ENCODE results near the gene METTL9. TPM values are rescaled to one million over a fixed set of nuclear protein-coding genes. Genes with fewer than 3 reads are reported as not detected.

METTL9 gene
- total RNA-seq (2012; rRNA removed) (95.5 and 95.8 TPM in 2 replicates), polyA plus RNA-seq (2012; rRNA removed) (43.1 and 54.8 TPM in 2 replicates), Bru-seq, nascent RNA (percentile 82 among the genes with signal in this experiment), BruChase-seq, experiment 1, labeled RNA remaining after a 6-hour chase (percentile 80 among the genes with signal in this experiment), BruChase-seq, experiment 2, labeled RNA remaining after a 2-hour chase (percentile 76 among the genes with signal in this experiment)
- 37.1 and 40.0 TPM in 2 replicates for polyA plus RNA-seq (2012; cell fraction: cytosol; rRNA removed)
- polyA plus RNA-seq (2012; cell fraction: nucleus; rRNA removed; ENCODE audit: low replicate concordance): 10.7 and 20.6 TPM in 2 replicates
- long read RNA-seq, full-length matches to known transcripts: 136 of 154 reads
- long read RNA-seq, partial matches to known transcripts: 8 of 154 reads
- long read RNA-seq, other reads (novel, unspliced or antisense): 10 of 154 reads

GRCh38 chr16:21599122-21600030, at the start of gene METTL9:
TSS of gene METTL9 (plus strand) at chr16:21599577. CDS start at chr16:21599734, 157 bp downstream.
- peak within 1 kb of the TSS; percentile 53 for H2BK120ac ChIP-seq (ENCODE audit: low read depth, low read length)
- WGBS, 2 experiments (ENCODE audit: extremely low coverage in 2 of 2, insufficient read length in 1 of 2): 1% methylated on average over 37 of the region's 100 CpGs; no CpG with 5 or more reads in 1 of the 2 experiments
- peak within 1 kb of the TSS; percentile 96 for H4K91ac ChIP-seq (ENCODE audit: insufficient read depth, low read depth, low read length)
- peak within 1 kb of the TSS; percentile 88 for H3K9ac ChIP-seq (ENCODE audit: low read depth, low read length)
- peak within 1 kb of the TSS; percentile 87 for H2AK5ac ChIP-seq (ENCODE audit: low read depth, low read length)
- H3K56ac ChIP-seq (ENCODE audit: extremely low read depth, insufficient read depth, low read length): peak within 1 kb of the TSS; percentile 91
- intact Hi-C loops (cut with micrococcal nuclease) (loop anchor here (5.0 kb wide), 1 partner anchor 67 kb away; no protein-coding TSS in a partner anchor), dilution Hi-C loops (cut with HindIII; ENCODE audit: low sequenced_read_pairs, unreplicated experiment) (no loop called here), in situ Hi-C loops (cut with MboI; ENCODE audit: low sequenced_read_pairs) (loop anchor here (10.0 kb wide), 1 partner anchor 55 kb away; the partner anchor contains the start of gene IGSF6)
- H3K4me1 ChIP-seq (ENCODE audit: control insufficient read depth, insufficient read depth, low read length): no peaks in the 10 kb centered on the region; the same call in 1 of the 2 replicates
- no peak within 1 kb of the TSS for H2BK15ac ChIP-seq (ENCODE audit: low read depth, low read length)
- H3K27ac ChIP-seq (ENCODE audit: insufficient read depth, low read length): peak within 1 kb of the TSS; percentile 85
- peak within 1 kb of the TSS; percentile 61 for H3K4me3 ChIP-seq (ENCODE audit: insufficient read depth, low read depth, low read length)
- ChIA-PET CTCF (no interaction called here), POLR2A (ENCODE audit: unreplicated experiment) (no interaction called here)
- H3K9me1 ChIP-seq (ENCODE audit: insufficient read depth, low read length): no peaks in the 10 kb centered on the region
- H3K79me1 ChIP-seq (ENCODE audit: low read depth in 1 of 2, low read length in 2 of 2): peaks cover 6 to 30% of the 10 kb centered on the region in 2 experiments; a peak in 3 of 4 replicates
- peak within 1 kb of the TSS; percentile 99 for H3K14ac ChIP-seq (replicated peaks; ENCODE audit: low read depth, low read length)
- H4K20me1 ChIP-seq (ENCODE audit: insufficient read depth, low read length): peaks cover 20% of the 10 kb centered on the region; the same call in 1 of the 2 replicates
- peak within 1 kb of the TSS; percentile 88 for H2BK5ac ChIP-seq (ENCODE audit: low read depth, low read length, poor library complexity, severe bottlenecking)
- H4K5ac ChIP-seq (ENCODE audit: low read depth, low read length): peak within 1 kb of the TSS; percentile 89
- no TSS peak for BruUV-seq (replicated peaks)
- peak within 1 kb of the TSS; percentile 73 for H3K18ac ChIP-seq (ENCODE audit: low read depth, low read length)
- no peak within 1 kb of the TSS for H2BK20ac ChIP-seq (ENCODE audit: low read depth, low read length)
- H3K9me3 ChIP-seq (ENCODE audit: control insufficient read depth, insufficient read depth, low read length): no peaks in the 10 kb centered on the region
- peak within 1 kb of the TSS; percentile 89 for H3K4me2 ChIP-seq (ENCODE audit: low read depth, low read length)
- no peaks in the 10 kb centered on the region for H3K36me3 ChIP-seq (ENCODE audit: control insufficient read depth, insufficient read depth, low read length)
- peak within 1 kb of the TSS; percentile 96 for H2AK9ac ChIP-seq (replicated peaks; ENCODE audit: low read depth, low read length, poor library complexity)
- peak; percentile 96 for ATAC-seq (ENCODE audit: low read depth)
- DNase-seq: peak; percentile 93
- H3K23ac ChIP-seq (ENCODE audit: low read depth, low read length): peak within 1 kb of the TSS; percentile 96
- peak within 1 kb of the TSS; percentile 98 to 99 for H4K8ac ChIP-seq (ENCODE audit: low read depth in 2 of 2, low read length in 2 of 2)
- H2AFZ ChIP-seq (replicated peaks; ENCODE audit: low read length, poor library complexity): peak within 1 kb of the TSS; percentile 99
- no peak for TF ChIP-seq CTCF (conservative IDR thresholded peaks at IDR 0.05; ENCODE audit: low read depth, low read length)
- TF ChIP-seq CEBPB (IDR thresholded peaks at IDR 0.05; ENCODE audit: low read depth, low read length): no peak
- TF ChIP-seq MAZ (IDR thresholded peaks at IDR 0.05; ENCODE audit: borderline replicate concordance, low read depth, low read length): peak; percentile 95; the same call in 1 of the 2 replicates
- no peak for TF ChIP-seq RAD21 (IDR thresholded peaks at IDR 0.05; ENCODE audit: low read length)
- TF ChIP-seq MXI1 (IDR thresholded peaks at IDR 0.05; ENCODE audit: borderline replicate concordance, low read depth, low read length): peak; percentile 54
- peak; percentile 74 for TF ChIP-seq POLR2A (IDR thresholded peaks at IDR 0.05; ENCODE audit: low read depth, low read length)
- TF ChIP-seq BHLHE40 (IDR thresholded peaks at IDR 0.05; ENCODE audit: low read depth, low read length): peak; percentile 38; the same call in 1 of the 2 replicates
- TF ChIP-seq MAFK (IDR thresholded peaks at IDR 0.05; ENCODE audit: low read depth, low read length): no peak
- no peak for TF ChIP-seq USF2 (IDR thresholded peaks at IDR 0.05; ENCODE audit: low read depth, low read length)
- H3K27me3 ChIP-seq (ENCODE audit: control insufficient read depth, insufficient read depth, low read length): no peaks in the 10 kb centered on the region
- H3K4ac ChIP-seq (ENCODE audit: low read depth, low read length): peak within 1 kb of the TSS; percentile 99
